ENCODE results near the gene BMP7.

GRCh38 chr20:57199656-57200405 lies 66.6 kb downstream of the BMP7 start:
- TF ChIP-seq CTCF (IDR thresholded peaks at IDR 0.05) (no peak), POLR2A (IDR thresholded peaks at IDR 0.05) (no peak)

Measured in thyroid gland (tissue), 4 donors.